SU-DHL-6 (cell line): Measurements from ENCODE around the gene METRN.

Experiments
- H2AFZ ChIP-seq: fragments of 200-600 bp; sonication (generic); 2 replicates; pipeline ENCODE4 v1.6.1; 2014; ENCODE audit warnings: low read depth, mild to moderate bottlenecking, moderate library complexity, mixed read lengths, antibody characterized with exemption, low read length; ENCODE audit not compliant: severe bottlenecking
- H3F3A ChIP-seq: fragments of 200-600 bp; shearing (Covaris generic); 2 replicates; pipeline ENCODE4 v1.6.0; 2016; ENCODE audit warnings: antibody characterized with exemption, mild to moderate bottlenecking; ENCODE audit not compliant: insufficient read depth
- H3K27ac ChIP-seq: fragments of 200-600 bp; sonication (generic); 2 replicates; pipeline ENCODE4 v1.5.1; 2016; ENCODE audit warnings: low read depth, mild to moderate bottlenecking, low read length, moderate library complexity, mixed read lengths
- H3K27me3 ChIP-seq: fragments of 200-600 bp; sonication (generic), shearing (Covaris generic); 2 replicates; pipeline ENCODE4 v1.6.0; 2014; ENCODE audit warnings: mild to moderate bottlenecking, low read length
- H3K36me3 ChIP-seq: fragments of 200-600 bp; sonication (generic); 2 replicates; pipeline ENCODE4 v1.6.1; 2014; ENCODE audit warnings: mild to moderate bottlenecking, low read length, mixed read lengths
- H3K4me2 ChIP-seq: fragments of 300-600, 200-600 bp; shearing (Covaris generic), sonication (generic); 2 replicates; pipeline ENCODE4 v1.6.0; 2014; ENCODE audit warnings: low read length, low read depth, mild to moderate bottlenecking; ENCODE audit not compliant: poor library complexity, severe bottlenecking
- H3K4me3 ChIP-seq: fragments of 200-600 bp; sonication (generic); 2 replicates; pipeline ENCODE4 v1.5.1; 2014; ENCODE audit warnings: antibody characterized with exemption, low read length, mild to moderate bottlenecking, mixed read lengths; ENCODE audit not compliant: insufficient read depth, poor library complexity, severe bottlenecking
- H3K79me2 ChIP-seq: fragments of 200-600 bp; sonication (generic); 2 replicates; pipeline ENCODE4 v1.6.1; 2014; ENCODE audit warnings: mild to moderate bottlenecking, low read length, moderate library complexity; ENCODE audit not compliant: insufficient read depth
- H3K9ac ChIP-seq: fragments of 200-600 bp; sonication (generic); 2 replicates; pipeline ENCODE4 v1.7.0; 2014; ENCODE audit warnings: mild to moderate bottlenecking, low read length
- H3K9me2 ChIP-seq: fragments of 200-600 bp; sonication (generic); replicated peaks from 2 replicates; pipeline ENCODE4 v1.6.1; 2014; ENCODE audit warnings: low read length; ENCODE audit not compliant: insufficient read depth
- H3K9me3 ChIP-seq: fragments of 200-600 bp; sonication (generic); 2 replicates; pipeline ENCODE4 v1.6.1; 2014; ENCODE audit warnings: low read length, mixed read lengths; ENCODE audit not compliant: insufficient read depth
- H4K20me1 ChIP-seq: fragments of 200-600 bp; sonication (generic); 2 replicates; pipeline ENCODE4 v1.6.1; 2014; ENCODE audit warnings: low read depth, mild to moderate bottlenecking, antibody characterized with exemption, low read length, moderate library complexity, mixed read lengths
- CTCF ChIP-seq: fragments of 200-600 bp; sonication (generic); IDR thresholded peaks from one replicate; pipeline ENCODE4 v1.5.1; 2017; ENCODE audit warnings: antibody characterized with exemption, mild to moderate bottlenecking, low read length, moderate library complexity; ENCODE audit not compliant: insufficient read depth, poor library complexity, severe bottlenecking
- EZH2phosphoT487 ChIP-seq: fragments of 200-600 bp; sonication (generic), shearing (Covaris generic); conservative IDR thresholded peaks from 2 replicates; pipeline ENCODE4 v1.6.1; 2018; ENCODE audit warnings: mild to moderate bottlenecking, antibody characterized with exemption, low read length, moderate library complexity, mixed read lengths

The METRN gene

DNA sequence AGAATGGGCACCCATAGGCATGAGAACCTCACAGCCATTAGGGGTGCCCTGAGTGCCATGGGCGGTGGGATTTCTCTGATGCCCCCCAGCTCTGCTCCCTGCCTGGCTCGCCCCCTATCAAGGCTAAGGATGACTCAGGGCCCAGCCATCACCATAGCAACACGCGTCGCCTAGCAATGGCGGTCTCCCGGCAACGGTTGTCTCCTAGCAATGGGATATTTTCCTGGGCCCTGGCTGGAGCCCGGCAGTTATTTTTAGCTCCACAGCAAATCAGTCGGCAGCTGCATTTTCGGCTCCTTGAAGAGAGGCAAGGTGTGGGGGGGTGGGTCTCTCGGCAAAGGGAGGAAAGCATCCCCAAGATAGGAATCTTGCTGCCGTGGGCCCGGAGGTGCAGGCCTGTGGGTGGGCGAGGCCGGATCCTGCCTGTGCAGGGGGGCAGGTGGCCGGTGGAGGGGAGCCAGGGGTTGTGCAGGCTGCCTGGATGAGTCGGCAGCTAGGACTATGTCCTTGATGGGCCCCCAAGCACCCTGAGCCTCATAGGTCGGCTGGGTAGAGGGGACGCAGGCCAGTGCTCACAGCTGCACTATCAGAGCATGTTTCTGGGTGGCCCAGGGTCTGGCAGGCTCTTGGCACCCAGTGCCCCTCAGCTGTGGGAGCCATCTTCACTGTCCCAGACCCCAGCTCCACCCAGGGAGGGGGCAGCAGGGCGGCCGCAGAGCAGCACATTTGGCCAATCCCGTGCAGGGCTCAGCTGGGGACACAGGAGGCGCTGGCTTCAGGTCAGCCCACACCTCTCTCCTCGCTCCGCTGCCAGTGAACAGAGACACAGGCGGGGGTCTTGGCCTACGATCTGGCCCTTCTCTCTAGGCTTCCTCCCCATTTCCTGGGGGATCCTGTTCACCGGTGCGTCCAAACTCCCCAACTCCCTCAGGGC lies 5.1 kb upstream of the METRN start:
- Histone ChIP-seq H3K27ac (no peak overlapping the region), H3K9me3 (no peaks in the 10 kb centered on the region), H3K4me2 (no peak overlapping the region), H3K4me3 (no peak overlapping the region), H4K20me1 (no peaks in the 10 kb centered on the region), H3K27me3 (no peaks in the 10 kb centered on the region), H3F3A (no peaks in the 10 kb centered on the region), H3K36me3 (no peaks in the 10 kb centered on the region), H3K9me2 (no peaks in the 10 kb centered on the region), H2AFZ (no peak overlapping the region), H3K79me2 (no peaks in the 10 kb centered on the region), H3K9ac (no peak overlapping the region)
- no peak for TF ChIP-seq EZH2phosphoT487

GRCh38 chr16:710500-711075 lies 4.3 kb upstream of the METRN start:
- Histone ChIP-seq H3K9me3 (no peaks in the 10 kb centered on the region), H3F3A (no peaks in the 10 kb centered on the region), H3K27me3 (no peaks in the 10 kb centered on the region), H2AFZ (no peak overlapping the region), H3K4me3 (no peak overlapping the region), H3K27ac (no peak overlapping the region), H3K79me2 (no peaks in the 10 kb centered on the region), H3K36me3 (no peaks in the 10 kb centered on the region), H4K20me1 (no peaks in the 10 kb centered on the region), H3K9ac (no peak overlapping the region), H3K4me2 (no peak overlapping the region), H3K9me2 (no peaks in the 10 kb centered on the region)
- TF ChIP-seq EZH2phosphoT487 (no peak), CTCF (no peak)

DNA sequence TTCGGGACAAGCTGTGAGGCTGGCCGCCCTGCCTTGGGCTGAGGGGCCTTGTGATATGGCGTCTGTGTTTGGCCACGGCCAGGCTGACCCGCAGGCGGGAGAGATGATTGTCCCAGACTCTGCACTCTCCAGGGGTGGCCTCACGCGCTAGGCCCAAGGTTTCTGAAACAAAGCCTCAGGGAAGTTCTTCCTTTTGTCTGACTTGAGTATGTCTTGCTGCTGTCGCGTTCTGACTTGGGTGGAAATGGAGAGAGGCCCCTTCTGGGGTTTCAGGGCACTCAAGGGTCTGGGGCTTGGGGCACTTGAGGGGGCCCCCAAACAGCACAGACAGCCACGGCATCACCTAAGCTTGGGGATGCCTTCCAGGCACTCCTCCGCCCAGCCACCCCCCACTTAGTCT lies 3.8 kb upstream of the METRN start:
- no peaks in the 10 kb centered on the region for H3K9me2 ChIP-seq
- H3K36me3 ChIP-seq, result no peaks in the 10 kb centered on the region
- H3K9ac ChIP-seq, result no peak overlapping the region
- no peaks in the 10 kb centered on the region for H4K20me1 ChIP-seq
- H3K4me3 ChIP-seq, result no peak overlapping the region
- no peaks in the 10 kb centered on the region for H3K79me2 ChIP-seq
- H3K27ac ChIP-seq, result no peak overlapping the region
- no peaks in the 10 kb centered on the region for H3K9me3 ChIP-seq
- TF ChIP-seq CTCF (no peak), EZH2phosphoT487 (no peak)
- H3K4me2 ChIP-seq, result no peak overlapping the region
- no peaks in the 10 kb centered on the region for H3K27me3 ChIP-seq
- H2AFZ ChIP-seq, result no peak overlapping the region
- no peaks in the 10 kb centered on the region for H3F3A ChIP-seq
